K562 (cell line): Measurements from ENCODE around the gene ZNF593OS. TPM values are rescaled to one million over a fixed set of nuclear protein-coding genes. Genes with fewer than 3 reads are reported as not detected.

Experiments
- ARHGAP35 ChIP-seq: fragments of 450-650 bp; IDR thresholded peaks from 2 replicates; pipeline ENCODE4 v1.6.1; 2018; ENCODE audit not compliant: partially characterized antibody
- ASH1L ChIP-seq: fragments of 450-650 bp; IDR thresholded peaks from 2 replicates; pipeline ENCODE4 v1.6.1; 2018; ENCODE audit warnings: borderline replicate concordance, mild to moderate bottlenecking, low read depth; ENCODE audit not compliant: partially characterized antibody
- BRD9 ChIP-seq: fragments of 450-650 bp; IDR thresholded peaks from 2 replicates; pipeline ENCODE4 v1.6.1; 2018; ENCODE audit warnings: low read depth; ENCODE audit not compliant: partially characterized antibody
- ELK3 ChIP-seq: fragments of 450-650 bp; formaldehyde crosslinking; IDR thresholded peaks from 2 replicates; pipeline ENCODE4 v1.4.0; 2020; ENCODE audit warnings: mild to moderate bottlenecking
- ESRRB ChIP-seq: fragments of 250-450 bp; sonication (Bioruptor Pico); IDR thresholded peaks from 2 replicates; pipeline ENCODE4 v1.5.0; 2020; ENCODE audit warnings: mild to moderate bottlenecking, moderate library complexity, borderline replicate concordance
- IRF2 ChIP-seq: sonication (generic); formaldehyde crosslinking; IDR thresholded peaks from 2 replicates; pipeline ENCODE4 v1.8.1; 2022; ENCODE audit warnings: mild to moderate bottlenecking, missing genetic modification reagents
- KAT2B ChIP-seq: IDR thresholded peaks from one replicate; pipeline ENCODE4 v1.6.1; 2012; ENCODE audit warnings: low read depth, mild to moderate bottlenecking, control low read depth, inconsistent platforms, low read length, moderate library complexity
- KHSRP ChIP-seq: fragments of 450-650 bp; IDR thresholded peaks from 2 replicates; pipeline ENCODE4 v1.6.1; 2017
- MBD2 ChIP-seq: sonication (generic); IDR thresholded peaks from 2 replicates; pipeline ENCODE4 v1.6.1; 2016; ENCODE audit warnings: low read depth, borderline replicate concordance
- NCOA1 ChIP-seq: fragments of 450-650 bp; IDR thresholded peaks from 2 replicates; pipeline ENCODE4 v1.6.1; 2016; ENCODE audit warnings: low read depth
- NCOA2 ChIP-seq, 2 experiments: fragments of 450-650 bp; IDR thresholded peaks; 2 replicates each; pipeline ENCODE4 v1.6.1; 2018; ENCODE audit warnings: mild to moderate bottlenecking in 2 of 2, moderate library complexity in 1 of 2; ENCODE audit not compliant: partially characterized antibody in 2 of 2
- PTBP1 ChIP-seq: fragments of 200-400 bp; formaldehyde crosslinking; IDR thresholded peaks from 2 replicates; pipeline ENCODE4 v1.6.1; 2017; ENCODE audit warnings: low read depth, low read length
- RBM17 ChIP-seq: fragments of 200-400 bp; formaldehyde crosslinking; IDR thresholded peaks from 2 replicates; pipeline ENCODE4 v1.6.1; 2017; ENCODE audit warnings: low read depth, mild to moderate bottlenecking, low read length, borderline replicate concordance
- SP2 ChIP-seq: IDR thresholded peaks from 2 replicates; pipeline ENCODE4 v1.6.1; 2011; ENCODE audit warnings: mild to moderate bottlenecking, low read depth, low read length, moderate library complexity; ENCODE audit not compliant: poor library complexity, severe bottlenecking; ENCODE audit errors: extremely low read depth
- SUPT5H ChIP-seq: fragments of 450-650 bp; IDR thresholded peaks from 2 replicates; pipeline ENCODE4 v1.6.1; 2016
- TAF1 ChIP-seq: IDR thresholded peaks from 2 replicates; pipeline ENCODE4 v1.6.1; 2011; ENCODE audit warnings: mild to moderate bottlenecking, low read length, moderate library complexity; ENCODE audit not compliant: insufficient read depth, control insufficient read depth, severe bottlenecking; ENCODE audit errors: extremely low read depth
- ZFP30 ChIP-seq: fragments of 250-450 bp; sonication (Bioruptor Pico); IDR thresholded peaks from 2 replicates; pipeline ENCODE4 v1.8.0; 2022; ENCODE audit warnings: moderate library complexity, mild to moderate bottlenecking, inconsistent platforms, borderline replicate concordance
- ZNF174 ChIP-seq: fragments of 250-450 bp; sonication (Bioruptor Pico); IDR thresholded peaks from 2 replicates; pipeline ENCODE4 v1.4.0; 2020; ENCODE audit warnings: mild to moderate bottlenecking
- ZNF184 ChIP-seq: sonication (generic); formaldehyde crosslinking; IDR thresholded peaks from 2 replicates; pipeline ENCODE4 v1.5.0; 2020; ENCODE audit warnings: missing genetic modification reagents
- ZNF232 ChIP-seq: sonication (generic); formaldehyde crosslinking; IDR thresholded peaks from 2 replicates; pipeline ENCODE4 v1.8.0; 2022; ENCODE audit warnings: mild to moderate bottlenecking, missing genetic modification reagents
- ZNF282 ChIP-seq: sonication (generic); formaldehyde crosslinking; IDR thresholded peaks from 2 replicates; pipeline ENCODE4 v1.8.1; 2023; ENCODE audit warnings: missing genetic modification reagents
- ZNF316 ChIP-seq: fragments of 450-650 bp; IDR thresholded peaks from 2 replicates; pipeline ENCODE4 v1.6.1; 2016
- ZNF431 ChIP-seq: sonication (generic); formaldehyde crosslinking; IDR thresholded peaks from 2 replicates; pipeline ENCODE4 v1.8.0; 2022; ENCODE audit warnings: mild to moderate bottlenecking, missing genetic modification reagents
- ZNF644 ChIP-seq: fragments of 200-800 bp; sonication (Bioruptor generic); IDR thresholded peaks from 2 replicates; pipeline ENCODE4 v1.6.1; 2016; ENCODE audit warnings: low read depth, missing genetic modification characterization, missing compliant biosample characterization
- ZNF76 ChIP-seq: fragments of 250-450 bp; sonication (Bioruptor Pico); IDR thresholded peaks from 2 replicates; pipeline ENCODE4 v1.4.0; 2020; ENCODE audit warnings: mild to moderate bottlenecking, moderate library complexity, borderline replicate concordance
- ZZZ3 ChIP-seq: fragments of 450-650 bp; IDR thresholded peaks from 2 replicates; pipeline ENCODE4 v1.6.1; 2016; ENCODE audit warnings: antibody characterized with exemption, mild to moderate bottlenecking, moderate library complexity
- polyA plus RNA-seq, 8 experiments: library from polyadenylated mRNA; depleted of rRNA in 4 of 8; stranded (reverse) in 5 of 8; unstranded in 3 of 8; fragments of >200 nt; fragmentation: Nextera tagmentation in 2 of 8; fragmentation: Illumina TruSeq in 1 of 8; extraction: Ambion mirVana in 2 of 8; extraction: Trizol in 1 of 8; gene quantifications; 2 replicates each; pipeline versions ENCODE4 v1.2.1 to v1.2.3, GENCODE V29; 2011 to 2014; ENCODE audit warnings: inconsistent platforms in 1 of 8, missing spikeins in 1 of 8
- total RNA-seq, 7 experiments: library from RNA; depleted of rRNA in 6 of 7; stranded (reverse); fragments of >200 nt in 6 of 7; fragmentation: Illumina TruSeq in 2 of 7; extraction: Trizol in 2 of 7; gene quantifications; 2 replicates each; pipeline versions ENCODE4 v1.2.1 to v1.2.3, GENCODE V29; 2011 to 2021; ENCODE audit warnings: low replicate concordance in 1 of 7
- TF ChIP-seq, protein P1 (sequence below): sonication (generic); formaldehyde crosslinking; IDR thresholded peaks from 2 replicates; pipeline ENCODE4 v1.8.1; 2022; ENCODE audit warnings: missing genetic modification reagents

ZNF593OS gene
- total and polyA plus RNA-seq, 9 of the 15 experiments (the other 6 are each of a cell fraction or from before 2014, with no cell fraction given): 0.24 to 0.27 TPM; not detected in 7

- TF ChIP-seq ZNF174 (CRISPR knock-in tag) (no peak), SUPT5H (peak; percentile 68), ZNF76 (0 out of 2 replicates have a peak, but pooled peaks have one; percentile 61), NCOA1 (no peak), MBD2 (no peak), IRF2 (CRISPR knock-in tag) (no peak), ZNF282 (CRISPR knock-in tag) (no peak), BRD9 (no peak), NCOA2 (IDR thresholded peaks at IDR 0.05; ENCODE audit: partially characterized antibody in 2 of 2) (no peak), PTBP1 (no peak), KHSRP (no peak), RBM17 (no peak), KAT2B (no peak), ZNF316 (no peak), ZNF431 (CRISPR knock-in tag) (peak; percentile 88), ZNF232 (CRISPR knock-in tag) (peak; percentile 84; the same call in 1 of the 2 replicates), ZZZ3 (no peak), ASH1L (no peak), ZNF184 (CRISPR knock-in tag) (no peak), ARHGAP35 (no peak), SP2 (no peak), ZFP30 (CRISPR knock-in tag) (no peak), TAF1 (peak; percentile 64), ZNF644 (tag) (peak; percentile 51; the same call in 1 of the 2 replicates), ELK3 (CRISPR knock-in tag) (no peak), ESRRB (CRISPR knock-in tag) (no peak)
- TF ChIP-seq, protein P1, sequence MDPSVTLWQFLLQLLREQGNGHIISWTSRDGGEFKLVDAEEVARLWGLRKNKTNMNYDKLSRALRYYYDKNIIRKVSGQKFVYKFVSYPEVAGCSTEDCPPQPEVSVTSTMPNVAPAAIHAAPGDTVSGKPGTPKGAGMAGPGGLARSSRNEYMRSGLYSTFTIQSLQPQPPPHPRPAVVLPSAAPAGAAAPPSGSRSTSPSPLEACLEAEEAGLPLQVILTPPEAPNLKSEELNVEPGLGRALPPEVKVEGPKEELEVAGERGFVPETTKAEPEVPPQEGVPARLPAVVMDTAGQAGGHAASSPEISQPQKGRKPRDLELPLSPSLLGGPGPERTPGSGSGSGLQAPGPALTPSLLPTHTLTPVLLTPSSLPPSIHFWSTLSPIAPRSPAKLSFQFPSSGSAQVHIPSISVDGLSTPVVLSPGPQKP (CRISPR knock-in tag): no peak
These were observed 10.0 kb downstream of the ZNF593OS start (continued) for GRCh38 chr1:26161415-26162219.
